Astrocyte of the cerebellum (primary cell): ENCODE data around the gene GARNL3.

Experiments
- DNase-seq: peaks from one replicate; pipeline ENCODE4 v3.0.0-alpha.2; 2011; ENCODE audit warnings: low read depth
- H3K4me3 ChIP-seq: 2 replicates; pipeline ENCODE4 v1.5.1; 2011; ENCODE audit warnings: mild to moderate bottlenecking, low read depth, low read length, moderate library complexity
- in situ Hi-C: cut with HindIII; loops from 2 replicates; pipeline ENCODE4 v1.10.0; 2017; ENCODE audit warnings: low sequenced_read_pairs
- TF ChIP-seq, protein P1 (sequence below): IDR thresholded peaks from 2 replicates; pipeline ENCODE4 v1.5.1; 2012; ENCODE audit warnings: low read length, low read depth, moderate library complexity, mild to moderate bottlenecking; ENCODE audit errors: missing control alignments

GARNL3 gene

GRCh38 chr9:127333221-127334064 is 68.9 kb downstream of the GARNL3 start:
- H3K4me3 ChIP-seq, result no peak overlapping the region
- in situ Hi-C loops, result no loop called here
- TF ChIP-seq, protein P1, sequence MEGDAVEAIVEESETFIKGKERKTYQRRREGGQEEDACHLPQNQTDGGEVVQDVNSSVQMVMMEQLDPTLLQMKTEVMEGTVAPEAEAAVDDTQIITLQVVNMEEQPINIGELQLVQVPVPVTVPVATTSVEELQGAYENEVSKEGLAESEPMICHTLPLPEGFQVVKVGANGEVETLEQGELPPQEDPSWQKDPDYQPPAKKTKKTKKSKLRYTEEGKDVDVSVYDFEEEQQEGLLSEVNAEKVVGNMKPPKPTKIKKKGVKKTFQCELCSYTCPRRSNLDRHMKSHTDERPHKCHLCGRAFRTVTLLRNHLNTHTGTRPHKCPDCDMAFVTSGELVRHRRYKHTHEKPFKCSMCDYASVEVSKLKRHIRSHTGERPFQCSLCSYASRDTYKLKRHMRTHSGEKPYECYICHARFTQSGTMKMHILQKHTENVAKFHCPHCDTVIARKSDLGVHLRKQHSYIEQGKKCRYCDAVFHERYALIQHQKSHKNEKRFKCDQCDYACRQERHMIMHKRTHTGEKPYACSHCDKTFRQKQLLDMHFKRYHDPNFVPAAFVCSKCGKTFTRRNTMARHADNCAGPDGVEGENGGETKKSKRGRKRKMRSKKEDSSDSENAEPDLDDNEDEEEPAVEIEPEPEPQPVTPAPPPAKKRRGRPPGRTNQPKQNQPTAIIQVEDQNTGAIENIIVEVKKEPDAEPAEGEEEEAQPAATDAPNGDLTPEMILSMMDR, result no peak
- DNase-seq, result no peak

DNA sequence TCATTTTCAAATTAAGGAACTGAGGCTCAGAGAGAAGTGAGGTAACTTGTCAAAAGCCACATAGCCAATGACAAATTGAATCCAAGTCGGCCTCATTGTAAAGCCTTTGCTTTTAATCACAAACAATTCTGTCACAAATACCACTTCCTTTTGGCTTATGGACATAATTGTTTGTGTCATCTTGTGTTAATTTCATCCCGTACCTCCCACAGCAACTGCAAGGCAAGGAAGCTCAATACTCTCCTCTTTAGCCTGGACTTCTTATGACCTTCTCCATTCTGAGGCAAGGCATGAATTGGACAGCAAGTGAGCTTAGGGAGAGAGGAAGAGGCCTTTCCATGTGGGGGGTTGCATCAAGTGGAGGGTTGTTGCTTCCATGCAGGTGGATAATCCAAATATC is 70.2 kb downstream of the GARNL3 start:
- in situ Hi-C loops, result loop anchor here (5.0 kb wide), 1 partner anchor 58 kb away; no protein-coding TSS in a partner anchor

DNA sequence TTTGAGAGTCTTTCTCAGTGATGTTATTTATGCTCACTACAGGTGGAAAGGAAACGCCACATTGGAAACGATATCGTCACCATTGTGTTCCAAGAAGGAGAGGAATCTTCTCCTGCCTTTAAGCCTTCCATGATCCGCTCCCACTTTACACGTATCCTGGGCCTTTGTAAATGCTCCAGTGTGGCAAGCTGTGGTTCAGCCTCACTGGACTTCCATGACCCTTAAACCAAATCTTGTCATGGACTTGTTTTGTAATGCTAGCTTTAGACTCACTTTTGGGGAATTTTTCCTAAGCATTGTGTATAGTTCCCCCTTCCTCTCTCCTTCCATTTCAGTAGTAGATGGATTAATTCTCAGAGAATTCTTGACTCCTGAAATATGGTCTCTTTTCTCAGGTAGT is 71.5 kb downstream of the GARNL3 start:
- TF ChIP-seq, protein P1, result no peak
- no peak overlapping the region for H3K4me3 ChIP-seq
- in situ Hi-C loops, result loop anchor here (5.0 kb wide), 1 partner anchor 56 kb away; no protein-coding TSS in a partner anchor
- no peak for DNase-seq

More for the DNA sequence above, 70.2 kb downstream of the GARNL3 start:
- TF ChIP-seq, protein P1, result no peak
- no peak for DNase-seq
- no peak overlapping the region for H3K4me3 ChIP-seq

DNA sequence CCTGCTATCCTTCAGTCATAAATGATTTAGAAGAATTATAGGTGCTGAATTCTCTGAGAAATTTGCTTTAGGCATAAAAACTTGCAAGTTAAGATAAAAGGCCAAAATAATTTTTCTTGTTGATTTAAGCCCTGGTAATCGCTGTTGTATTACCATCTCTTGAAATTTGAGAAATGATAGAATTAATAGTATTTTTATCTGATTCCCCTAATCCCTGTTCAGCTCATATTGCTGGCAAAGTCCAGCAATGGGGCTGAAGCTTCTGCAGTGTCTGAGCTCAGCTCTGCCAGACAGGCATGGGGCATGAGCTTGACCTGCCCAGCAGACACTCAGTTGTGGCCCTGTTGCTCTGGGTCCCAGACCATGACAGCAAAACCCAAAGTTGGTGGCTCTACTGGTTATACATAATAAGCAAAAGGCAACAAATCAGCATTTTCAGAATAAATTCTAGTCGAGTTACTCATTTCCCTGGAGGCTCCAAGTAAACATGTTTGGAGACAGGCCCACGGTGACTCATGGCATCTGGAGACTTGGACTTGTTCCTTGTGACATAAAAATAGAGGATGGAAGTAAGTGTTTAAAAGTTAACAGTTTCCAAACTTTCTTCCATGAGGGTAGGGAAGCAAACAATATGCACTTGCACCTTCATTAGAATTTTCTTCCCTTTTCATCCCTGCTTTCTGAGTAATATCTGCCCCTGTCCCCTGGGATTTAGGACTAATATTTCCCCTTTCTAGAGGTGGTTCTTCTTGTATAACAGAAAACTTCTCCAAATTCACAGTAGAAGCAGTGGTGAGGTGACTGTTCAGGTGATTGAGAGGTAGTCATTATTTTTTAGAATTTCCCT is 72.2 kb downstream of the GARNL3 start:
- no peak overlapping the region for H3K4me3 ChIP-seq
- peak; percentile 94 for DNase-seq

DNA sequence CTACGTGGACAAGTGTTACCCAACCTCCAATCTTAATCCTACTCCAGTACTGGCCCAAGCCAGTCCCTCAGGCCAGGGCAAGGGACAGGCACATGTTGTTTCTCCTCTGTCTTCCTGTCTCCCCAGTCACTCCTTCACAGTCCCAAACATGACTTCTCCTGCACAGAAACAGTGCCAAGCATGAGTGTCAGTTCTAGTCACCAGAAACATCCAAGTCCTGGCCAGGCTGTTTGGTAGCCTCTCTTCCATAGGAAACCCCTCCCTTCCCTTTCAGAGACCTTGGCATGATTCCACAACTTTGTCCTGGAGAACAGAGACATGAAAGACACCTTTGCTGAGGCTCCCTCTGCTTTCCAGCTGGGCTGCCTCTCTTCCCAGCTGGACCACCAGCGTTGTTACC is 76.1 kb downstream of the GARNL3 start:
- H3K4me3 ChIP-seq, result no peak overlapping the region
- in situ Hi-C loops, result no loop called here
- DNase-seq, result no peak
- TF ChIP-seq, protein P1, result no peak

More for the DNA sequence above, 72.2 kb downstream of the GARNL3 start:
- in situ Hi-C loops, result loop anchor here (5.0 kb wide), 1 partner anchor 56 kb away; no protein-coding TSS in a partner anchor
- TF ChIP-seq, protein P1, result no peak

DNA sequence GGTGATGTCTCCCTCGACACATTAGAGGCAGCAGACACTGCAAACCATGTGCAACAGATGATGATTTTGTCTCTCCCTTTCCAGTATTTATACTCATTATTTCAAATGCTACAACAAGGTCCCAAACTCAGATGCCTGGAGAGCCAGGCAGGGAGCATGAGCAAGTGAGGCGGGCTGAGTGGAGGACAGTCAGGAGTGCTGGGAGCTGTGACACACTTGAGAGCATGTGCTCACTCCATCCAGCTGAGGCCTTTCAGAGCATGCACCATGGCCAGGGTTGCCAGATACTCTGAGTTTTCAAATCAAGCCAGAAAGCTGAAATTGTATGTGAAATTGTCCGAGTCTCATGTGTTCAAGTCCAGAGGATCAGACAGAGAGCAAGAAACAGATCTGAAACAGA is 76.6 kb downstream of the GARNL3 start:
- H3K4me3 ChIP-seq, result no peak overlapping the region
- no peak for DNase-seq
- TF ChIP-seq, protein P1, result no peak
- in situ Hi-C loops, result no loop called here
